K562 (cell line): ENCODE measurements around the gene ERAL1. TPM values are rescaled to one million over a fixed set of nuclear protein-coding genes. Genes with fewer than 3 reads are reported as not detected.

Experiments used
- ATF7 ChIP-seq: fragments of 450-650 bp; IDR thresholded peaks from 2 replicates; pipeline ENCODE4 v1.7.1; 2014; ENCODE audit warnings: mild to moderate bottlenecking, moderate library complexity
- CBX2 ChIP-seq: fragments of 200-600 bp; sonication (generic); IDR thresholded peaks from one replicate; pipeline ENCODE4 v1.6.1; 2012; ENCODE audit warnings: mild to moderate bottlenecking, low read length, inconsistent platforms; ENCODE audit not compliant: insufficient read depth, poor library complexity, severe bottlenecking
- CC2D1A ChIP-seq: fragments of 450-650 bp; IDR thresholded peaks from 2 replicates; pipeline ENCODE4 v1.6.1; 2017; ENCODE audit warnings: mild to moderate bottlenecking
- CTBP1 ChIP-seq: fragments of 450-650 bp; IDR thresholded peaks from 2 replicates; pipeline ENCODE4 v1.6.1; 2016; ENCODE audit warnings: borderline replicate concordance
- DPF2 ChIP-seq: fragments of 450-650 bp; IDR thresholded peaks from 2 replicates; pipeline ENCODE4 v1.6.1; 2016
- E4F1 ChIP-seq: fragments of 250-450 bp; sonication (Bioruptor Pico); IDR thresholded peaks from 2 replicates; pipeline ENCODE4 v1.5.0; 2021; ENCODE audit warnings: mild to moderate bottlenecking, borderline replicate concordance
- GABPB2 ChIP-seq: fragments of 250-450 bp; sonication (Bioruptor Pico); conservative IDR thresholded peaks from 2 replicates; pipeline ENCODE4 v1.5.1; 2021; ENCODE audit warnings: mild to moderate bottlenecking
- HMG20A ChIP-seq: fragments of 450-650 bp; formaldehyde crosslinking; conservative IDR thresholded peaks from 2 replicates; pipeline ENCODE4 v1.4.0; 2020; ENCODE audit warnings: mild to moderate bottlenecking, mixed read lengths
- HNRNPLL ChIP-seq: fragments of 200-400 bp; formaldehyde crosslinking; IDR thresholded peaks from 2 replicates; pipeline ENCODE4 v1.6.1; 2017; ENCODE audit warnings: low read length, low read depth, mild to moderate bottlenecking; ENCODE audit not compliant: poor library complexity, severe bottlenecking
- PCBP1 ChIP-seq: fragments of 200-400 bp; formaldehyde crosslinking; IDR thresholded peaks from 2 replicates; pipeline ENCODE4 v1.6.1; 2018; ENCODE audit warnings: mild to moderate bottlenecking, low read depth, low read length; ENCODE audit not compliant: poor library complexity, severe bottlenecking
- PHTF2 ChIP-seq: fragments of 250-450 bp; sonication (Bioruptor Pico); IDR thresholded peaks from 2 replicates; pipeline ENCODE4 v1.5.0; 2021; ENCODE audit warnings: mild to moderate bottlenecking
- SFPQ ChIP-seq: fragments of 200-400 bp; formaldehyde crosslinking; IDR thresholded peaks from 2 replicates; pipeline ENCODE4 v1.6.1; 2017; ENCODE audit warnings: mild to moderate bottlenecking, low read depth, low read length, moderate library complexity
- TAF9B ChIP-seq: fragments of 450-650 bp; IDR thresholded peaks from 2 replicates; pipeline ENCODE4 v1.6.1; 2018; ENCODE audit warnings: mild to moderate bottlenecking; ENCODE audit not compliant: partially characterized antibody
- TAL1 ChIP-seq: fragments of 450-650 bp; IDR thresholded peaks from 2 replicates; pipeline ENCODE4 v1.6.1; 2016; ENCODE audit warnings: mild to moderate bottlenecking
- TCF7L2 ChIP-seq: fragments of 150-350 bp; IDR thresholded peaks from 2 replicates; pipeline ENCODE4 v1.6.1; 2016; ENCODE audit warnings: low read depth, mild to moderate bottlenecking, low read length, moderate library complexity
- TCFL5 ChIP-seq: fragments of 250-450 bp; sonication (Bioruptor Pico); conservative IDR thresholded peaks from 2 replicates; pipeline ENCODE4 v1.6.1; 2021; ENCODE audit warnings: mild to moderate bottlenecking, moderate library complexity, matching md5 sums
- TEAD2 ChIP-seq: fragments of 450-650 bp; IDR thresholded peaks from 2 replicates; pipeline ENCODE4 v1.6.1; 2016; ENCODE audit warnings: missing genetic modification characterization, control low read depth, missing compliant biosample characterization
- TFAP4 ChIP-seq: sonication (generic); formaldehyde crosslinking; IDR thresholded peaks from 2 replicates; pipeline ENCODE4 v1.8.0; 2022; ENCODE audit warnings: missing genetic modification reagents, mild to moderate bottlenecking, moderate library complexity, borderline replicate concordance
- ZBED1 ChIP-seq: IDR thresholded peaks from 2 replicates; pipeline ENCODE4 v1.6.1; 2014
- ZNF592 ChIP-seq: fragments of 450-650 bp; IDR thresholded peaks from 2 replicates; pipeline ENCODE4 v1.6.1; 2017; ENCODE audit warnings: antibody characterized with exemption, mild to moderate bottlenecking
- ZNF696 ChIP-seq: fragments of 250-450 bp; sonication (Bioruptor Pico); conservative IDR thresholded peaks from 2 replicates; pipeline ENCODE4 v1.4.0; 2020; ENCODE audit warnings: mild to moderate bottlenecking, moderate library complexity
- polyA plus RNA-seq, 8 experiments: library from polyadenylated mRNA; depleted of rRNA in 4 of 8; stranded (reverse) in 5 of 8; unstranded in 3 of 8; fragments of >200 nt; fragmentation: Nextera tagmentation in 2 of 8; fragmentation: Illumina TruSeq in 1 of 8; extraction: Ambion mirVana in 2 of 8; extraction: Trizol in 1 of 8; gene quantifications; 2 replicates each; pipeline versions ENCODE4 v1.2.1 to v1.2.3, GENCODE V29; 2011 to 2014; ENCODE audit warnings: inconsistent platforms in 1 of 8, missing spikeins in 1 of 8
- total RNA-seq, 7 experiments: library from RNA; depleted of rRNA in 6 of 7; stranded (reverse); fragments of >200 nt in 6 of 7; fragmentation: Illumina TruSeq in 2 of 7; extraction: Trizol in 2 of 7; gene quantifications; 2 replicates each; pipeline versions ENCODE4 v1.2.1 to v1.2.3, GENCODE V29; 2011 to 2021; ENCODE audit warnings: low replicate concordance in 1 of 7

ERAL1 gene
- total and polyA plus RNA-seq, 9 of the 15 experiments (the other 6 are each of a cell fraction or from before 2014, with no cell fraction given) = 37.5 to 351 (median 106) TPM

- TF ChIP-seq CBX2 = no peak
- TF ChIP-seq CC2D1A = peak; percentile 79
- no peak for TF ChIP-seq TCF7L2
- no peak for TF ChIP-seq PCBP1
- no peak for TF ChIP-seq ZNF696 (CRISPR knock-in tag)
- no peak for TF ChIP-seq TAL1
- no peak for TF ChIP-seq ATF7
- TF ChIP-seq HNRNPLL = no peak
- TF ChIP-seq TFAP4 (CRISPR knock-in tag) = peak; percentile 49; the same call in 1 of the 2 replicates
- 0 out of 2 replicates have a peak, but pooled peaks have one; percentile 34 for TF ChIP-seq ZNF592
- no peak for TF ChIP-seq TAF9B
- TF ChIP-seq CTBP1 = peak; percentile 69; the same call in 1 of the 2 replicates
- TF ChIP-seq E4F1 (CRISPR knock-in tag) = no peak
- peak; percentile 92 for TF ChIP-seq TEAD2 (tag)
- no peak for TF ChIP-seq ZBED1
- TF ChIP-seq GABPB2 (CRISPR knock-in tag) = no peak
- no peak for TF ChIP-seq PHTF2 (CRISPR knock-in tag)
- no peak for TF ChIP-seq HMG20A
- TF ChIP-seq SFPQ = no peak
- no peak for TF ChIP-seq TCFL5 (CRISPR knock-in tag)
- TF ChIP-seq DPF2 = 0 out of 2 replicates have a peak, but pooled peaks have one; percentile 16
- TF ChIP-seq, all 486 proteins: peak for 26
Observed at GRCh38 chr17:28878981-28879380, 24.2 kb downstream of the ERAL1 start (continued).
